GM23338 (cell line): ENCODE data around the gene SEMA4D. TPM values are rescaled to one million over a fixed set of nuclear protein-coding genes. Genes with fewer than 3 reads are reported as not detected.

Source experiments
- ATAC-seq: fragments of 200-7000 bp; cut with Tn5 transposase; 3 replicates; pipeline ENCODE4 v1.9.1; 2020
- DNase-seq: peaks from one replicate; pipeline ENCODE4 v3.0.0-alpha.2; 2015; ENCODE audit warnings: low spot score
- H2AFZ ChIP-seq: fragments of 200-600 bp; sonication (generic); 2 replicates; pipeline ENCODE4 v1.8.0; 2016; ENCODE audit warnings: antibody characterized with exemption, mild to moderate bottlenecking, moderate library complexity
- H3F3A ChIP-seq: fragments of 200-600 bp; sonication (generic); replicated peaks from 2 replicates; pipeline ENCODE4 v1.8.0; 2017; ENCODE audit warnings: antibody characterized with exemption, mixed run types, low read depth
- H3K27ac ChIP-seq: fragments of 200-600 bp; sonication (generic); 2 replicates; pipeline ENCODE4 v1.6.1; 2016; ENCODE audit warnings: low read depth
- H3K27me3 ChIP-seq: fragments of 200-600 bp; sonication (generic); 2 replicates; pipeline ENCODE4 v1.8.0; 2016; ENCODE audit warnings: mild to moderate bottlenecking, mixed run types, moderate library complexity; ENCODE audit not compliant: insufficient read depth
- H3K36me3 ChIP-seq: fragments of 200-600 bp; sonication (generic); 2 replicates; pipeline ENCODE4 v1.8.0; 2016; ENCODE audit warnings: mild to moderate bottlenecking; ENCODE audit not compliant: insufficient read depth
- H3K4me1 ChIP-seq: fragments of 200-600 bp; sonication (generic); 2 replicates; pipeline ENCODE4 v1.8.0; 2016; ENCODE audit warnings: mild to moderate bottlenecking, moderate library complexity; ENCODE audit not compliant: insufficient read depth
- H3K4me2 ChIP-seq: fragments of 200-600 bp; sonication (generic); 2 replicates; pipeline ENCODE4 v1.7.1; 2017; ENCODE audit warnings: mixed run types
- H3K4me3 ChIP-seq: fragments of 200-600 bp; sonication (generic); 2 replicates; pipeline ENCODE4 v1.6.1; 2016; ENCODE audit warnings: mixed run types
- H3K79me2 ChIP-seq: fragments of 200-600 bp; sonication (generic); replicated peaks from 2 replicates; pipeline ENCODE4 v1.8.0; 2017; ENCODE audit warnings: mild to moderate bottlenecking; ENCODE audit not compliant: insufficient read depth
- H3K9me2 ChIP-seq: fragments of 200-600 bp; sonication (generic); 2 replicates; pipeline ENCODE4 v1.8.0; 2017; ENCODE audit not compliant: insufficient read depth
- H4K20me1 ChIP-seq: fragments of 200-600 bp; sonication (generic); replicated peaks from 2 replicates; pipeline ENCODE4 v1.8.0; 2017; ENCODE audit warnings: mild to moderate bottlenecking; ENCODE audit not compliant: insufficient read depth
- H3K27ac Mint-ChIP-seq: 2 replicates; pipeline ENCODE4 v1.8.0; 2020; ENCODE audit warnings: inconsistent platforms, mild to moderate bottlenecking, moderate library complexity, mixed read lengths
- H3K27me3 Mint-ChIP-seq: 3 replicates; pipeline ENCODE4 v1.8.0; 2022; ENCODE audit warnings: low read depth, mild to moderate bottlenecking, moderate library complexity, mixed read lengths, inconsistent platforms; ENCODE audit not compliant: insufficient read depth, poor library complexity
- H3K36me3 Mint-ChIP-seq: 3 replicates; pipeline ENCODE4 v1.8.0; 2021; ENCODE audit warnings: low read depth, mild to moderate bottlenecking, inconsistent platforms, moderate library complexity, mixed read lengths
- H3K4me1 Mint-ChIP-seq: 3 replicates; pipeline ENCODE4 v1.8.0; 2020; ENCODE audit warnings: mild to moderate bottlenecking, inconsistent platforms, mixed read lengths
- H3K4me3 Mint-ChIP-seq: 3 replicates; pipeline ENCODE4 v1.8.0; 2021; ENCODE audit warnings: moderate library complexity, mild to moderate bottlenecking, inconsistent platforms, mixed read lengths
- H3K9me3 Mint-ChIP-seq: 3 replicates; pipeline ENCODE4 v1.8.0; 2020; ENCODE audit warnings: moderate library complexity, mild to moderate bottlenecking, inconsistent platforms, mixed read lengths
- NANOG ChIP-seq: IDR thresholded peaks from 2 replicates; pipeline ENCODE4 v1.6.1; 2016; ENCODE audit warnings: antibody characterized with exemption, borderline replicate concordance
- POLR2AphosphoS5 ChIP-seq: IDR thresholded peaks from 2 replicates; pipeline ENCODE4 v1.6.1; 2016; ENCODE audit warnings: antibody characterized with exemption, low read depth
- STAT1 ChIP-seq: IDR thresholded peaks from one replicate; pipeline ENCODE4 v1.6.1; 2016; ENCODE audit warnings: antibody characterized with exemption; ENCODE audit not compliant: unreplicated experiment
- polyA plus RNA-seq: library from polyadenylated mRNA; unstranded; fragments of >200 nt; fragmentation: Nextera tagmentation; extraction: Ambion mirVana; gene quantifications from 2 replicates; pipeline ENCODE4 v1.2.1, GENCODE V29; 2016
- total RNA-seq: library from RNA; depleted of rRNA; stranded (reverse); fragments of >200 nt; shearing (Covaris generic); gene quantifications from 2 replicates; pipeline ENCODE4 v1.2.3, GENCODE V29; 2014
- TF ChIP-seq, protein P1 (sequence below): IDR thresholded peaks from one replicate; pipeline ENCODE4 v1.6.1; 2018; ENCODE audit warnings: antibody characterized with exemption; ENCODE audit not compliant: unreplicated experiment
- TF ChIP-seq, protein P2 (sequence below), 2 experiments: fragments of 200-600 bp in 1 of 2; sonication (generic) in 1 of 2; conservative IDR thresholded peaks; 2 replicates each; pipeline versions ENCODE4 v1.5.1 to v1.6.1; 2016 to 2017; ENCODE audit warnings: antibody characterized with exemption in 2 of 2, low read depth in 2 of 2, mild to moderate bottlenecking in 2 of 2, moderate library complexity in 1 of 2
- TF ChIP-seq, protein P3 (sequence below): fragments of 250-450 bp; sonication (Bioruptor Pico); IDR thresholded peaks from 2 replicates; pipeline ENCODE4 v1.5.0; 2020; ENCODE audit warnings: mild to moderate bottlenecking, moderate library complexity

Gene SEMA4D
- total and polyA plus RNA-seq, 2 experiments from 2014 or later = 19.3 to 63.0 TPM

DNA sequence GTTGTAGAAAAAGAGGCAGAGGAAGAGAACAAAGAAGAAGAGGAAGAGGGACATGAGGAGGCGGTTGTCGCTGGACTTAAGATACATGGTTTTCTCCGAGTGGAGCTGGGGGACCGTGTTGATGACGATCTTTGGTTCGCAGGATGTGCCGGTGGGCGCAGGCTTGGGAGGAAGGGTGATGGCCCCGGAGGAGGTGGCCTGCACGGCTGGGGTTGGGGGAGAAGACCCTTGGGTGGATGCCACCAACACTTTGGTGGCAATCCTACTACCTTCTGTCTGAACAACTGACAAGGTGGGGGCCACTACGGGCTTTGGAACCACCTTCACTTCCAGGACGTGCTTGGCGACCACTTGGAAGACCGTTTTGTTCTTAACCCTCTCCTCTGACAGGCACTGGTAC, 118.9 kb downstream of the SEMA4D start:
- H3K4me1 Mint-ChIP-seq = no peaks in the 10 kb centered on the region; the same call in 2 of the 3 replicates
- Histone ChIP-seq H3K9me2 (no peaks in the 10 kb centered on the region), H3K79me2 (no peaks in the 10 kb centered on the region), H3K36me3 (peaks cover 9% of the 10 kb centered on the region; the same call in 1 of the 2 replicates), H4K20me1 (no peaks in the 10 kb centered on the region), H3K4me2 (no peak overlapping the region), H3K27me3 (no peaks in the 10 kb centered on the region), H2AFZ (no peak overlapping the region), H3K4me1 (peaks cover 3% of the 10 kb centered on the region; the same call in 1 of the 2 replicates), H3K4me3 (no peak overlapping the region), H3F3A (no peaks in the 10 kb centered on the region), H3K27ac (no peak overlapping the region)
- peaks cover 10% of the 10 kb centered on the region for H3K27me3 Mint-ChIP-seq
- ATAC-seq (no peak), DNase-seq (no peak)
- H3K27ac Mint-ChIP-seq = peak overlapping the region; percentile 41; the same call in 1 of the 2 replicates
- H3K36me3 Mint-ChIP-seq = peaks cover 55% of the 10 kb centered on the region
- H3K4me3 Mint-ChIP-seq = no peak overlapping the region
- TF ChIP-seq, protein P1, sequence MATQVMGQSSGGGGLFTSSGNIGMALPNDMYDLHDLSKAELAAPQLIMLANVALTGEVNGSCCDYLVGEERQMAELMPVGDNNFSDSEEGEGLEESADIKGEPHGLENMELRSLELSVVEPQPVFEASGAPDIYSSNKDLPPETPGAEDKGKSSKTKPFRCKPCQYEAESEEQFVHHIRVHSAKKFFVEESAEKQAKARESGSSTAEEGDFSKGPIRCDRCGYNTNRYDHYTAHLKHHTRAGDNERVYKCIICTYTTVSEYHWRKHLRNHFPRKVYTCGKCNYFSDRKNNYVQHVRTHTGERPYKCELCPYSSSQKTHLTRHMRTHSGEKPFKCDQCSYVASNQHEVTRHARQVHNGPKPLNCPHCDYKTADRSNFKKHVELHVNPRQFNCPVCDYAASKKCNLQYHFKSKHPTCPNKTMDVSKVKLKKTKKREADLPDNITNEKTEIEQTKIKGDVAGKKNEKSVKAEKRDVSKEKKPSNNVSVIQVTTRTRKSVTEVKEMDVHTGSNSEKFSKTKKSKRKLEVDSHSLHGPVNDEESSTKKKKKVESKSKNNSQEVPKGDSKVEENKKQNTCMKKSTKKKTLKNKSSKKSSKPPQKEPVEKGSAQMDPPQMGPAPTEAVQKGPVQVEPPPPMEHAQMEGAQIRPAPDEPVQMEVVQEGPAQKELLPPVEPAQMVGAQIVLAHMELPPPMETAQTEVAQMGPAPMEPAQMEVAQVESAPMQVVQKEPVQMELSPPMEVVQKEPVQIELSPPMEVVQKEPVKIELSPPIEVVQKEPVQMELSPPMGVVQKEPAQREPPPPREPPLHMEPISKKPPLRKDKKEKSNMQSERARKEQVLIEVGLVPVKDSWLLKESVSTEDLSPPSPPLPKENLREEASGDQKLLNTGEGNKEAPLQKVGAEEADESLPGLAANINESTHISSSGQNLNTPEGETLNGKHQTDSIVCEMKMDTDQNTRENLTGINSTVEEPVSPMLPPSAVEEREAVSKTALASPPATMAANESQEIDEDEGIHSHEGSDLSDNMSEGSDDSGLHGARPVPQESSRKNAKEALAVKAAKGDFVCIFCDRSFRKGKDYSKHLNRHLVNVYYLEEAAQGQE = no peak
- TF ChIP-seq STAT1 (no peak), NANOG (no peak), POLR2AphosphoS5 (no peak)
- TF ChIP-seq, protein P2, sequence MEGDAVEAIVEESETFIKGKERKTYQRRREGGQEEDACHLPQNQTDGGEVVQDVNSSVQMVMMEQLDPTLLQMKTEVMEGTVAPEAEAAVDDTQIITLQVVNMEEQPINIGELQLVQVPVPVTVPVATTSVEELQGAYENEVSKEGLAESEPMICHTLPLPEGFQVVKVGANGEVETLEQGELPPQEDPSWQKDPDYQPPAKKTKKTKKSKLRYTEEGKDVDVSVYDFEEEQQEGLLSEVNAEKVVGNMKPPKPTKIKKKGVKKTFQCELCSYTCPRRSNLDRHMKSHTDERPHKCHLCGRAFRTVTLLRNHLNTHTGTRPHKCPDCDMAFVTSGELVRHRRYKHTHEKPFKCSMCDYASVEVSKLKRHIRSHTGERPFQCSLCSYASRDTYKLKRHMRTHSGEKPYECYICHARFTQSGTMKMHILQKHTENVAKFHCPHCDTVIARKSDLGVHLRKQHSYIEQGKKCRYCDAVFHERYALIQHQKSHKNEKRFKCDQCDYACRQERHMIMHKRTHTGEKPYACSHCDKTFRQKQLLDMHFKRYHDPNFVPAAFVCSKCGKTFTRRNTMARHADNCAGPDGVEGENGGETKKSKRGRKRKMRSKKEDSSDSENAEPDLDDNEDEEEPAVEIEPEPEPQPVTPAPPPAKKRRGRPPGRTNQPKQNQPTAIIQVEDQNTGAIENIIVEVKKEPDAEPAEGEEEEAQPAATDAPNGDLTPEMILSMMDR (conservative IDR thresholded peaks at IDR 0.05; ENCODE audit: low read depth in 2 of 2) = no peak
- TF ChIP-seq, protein P3, sequence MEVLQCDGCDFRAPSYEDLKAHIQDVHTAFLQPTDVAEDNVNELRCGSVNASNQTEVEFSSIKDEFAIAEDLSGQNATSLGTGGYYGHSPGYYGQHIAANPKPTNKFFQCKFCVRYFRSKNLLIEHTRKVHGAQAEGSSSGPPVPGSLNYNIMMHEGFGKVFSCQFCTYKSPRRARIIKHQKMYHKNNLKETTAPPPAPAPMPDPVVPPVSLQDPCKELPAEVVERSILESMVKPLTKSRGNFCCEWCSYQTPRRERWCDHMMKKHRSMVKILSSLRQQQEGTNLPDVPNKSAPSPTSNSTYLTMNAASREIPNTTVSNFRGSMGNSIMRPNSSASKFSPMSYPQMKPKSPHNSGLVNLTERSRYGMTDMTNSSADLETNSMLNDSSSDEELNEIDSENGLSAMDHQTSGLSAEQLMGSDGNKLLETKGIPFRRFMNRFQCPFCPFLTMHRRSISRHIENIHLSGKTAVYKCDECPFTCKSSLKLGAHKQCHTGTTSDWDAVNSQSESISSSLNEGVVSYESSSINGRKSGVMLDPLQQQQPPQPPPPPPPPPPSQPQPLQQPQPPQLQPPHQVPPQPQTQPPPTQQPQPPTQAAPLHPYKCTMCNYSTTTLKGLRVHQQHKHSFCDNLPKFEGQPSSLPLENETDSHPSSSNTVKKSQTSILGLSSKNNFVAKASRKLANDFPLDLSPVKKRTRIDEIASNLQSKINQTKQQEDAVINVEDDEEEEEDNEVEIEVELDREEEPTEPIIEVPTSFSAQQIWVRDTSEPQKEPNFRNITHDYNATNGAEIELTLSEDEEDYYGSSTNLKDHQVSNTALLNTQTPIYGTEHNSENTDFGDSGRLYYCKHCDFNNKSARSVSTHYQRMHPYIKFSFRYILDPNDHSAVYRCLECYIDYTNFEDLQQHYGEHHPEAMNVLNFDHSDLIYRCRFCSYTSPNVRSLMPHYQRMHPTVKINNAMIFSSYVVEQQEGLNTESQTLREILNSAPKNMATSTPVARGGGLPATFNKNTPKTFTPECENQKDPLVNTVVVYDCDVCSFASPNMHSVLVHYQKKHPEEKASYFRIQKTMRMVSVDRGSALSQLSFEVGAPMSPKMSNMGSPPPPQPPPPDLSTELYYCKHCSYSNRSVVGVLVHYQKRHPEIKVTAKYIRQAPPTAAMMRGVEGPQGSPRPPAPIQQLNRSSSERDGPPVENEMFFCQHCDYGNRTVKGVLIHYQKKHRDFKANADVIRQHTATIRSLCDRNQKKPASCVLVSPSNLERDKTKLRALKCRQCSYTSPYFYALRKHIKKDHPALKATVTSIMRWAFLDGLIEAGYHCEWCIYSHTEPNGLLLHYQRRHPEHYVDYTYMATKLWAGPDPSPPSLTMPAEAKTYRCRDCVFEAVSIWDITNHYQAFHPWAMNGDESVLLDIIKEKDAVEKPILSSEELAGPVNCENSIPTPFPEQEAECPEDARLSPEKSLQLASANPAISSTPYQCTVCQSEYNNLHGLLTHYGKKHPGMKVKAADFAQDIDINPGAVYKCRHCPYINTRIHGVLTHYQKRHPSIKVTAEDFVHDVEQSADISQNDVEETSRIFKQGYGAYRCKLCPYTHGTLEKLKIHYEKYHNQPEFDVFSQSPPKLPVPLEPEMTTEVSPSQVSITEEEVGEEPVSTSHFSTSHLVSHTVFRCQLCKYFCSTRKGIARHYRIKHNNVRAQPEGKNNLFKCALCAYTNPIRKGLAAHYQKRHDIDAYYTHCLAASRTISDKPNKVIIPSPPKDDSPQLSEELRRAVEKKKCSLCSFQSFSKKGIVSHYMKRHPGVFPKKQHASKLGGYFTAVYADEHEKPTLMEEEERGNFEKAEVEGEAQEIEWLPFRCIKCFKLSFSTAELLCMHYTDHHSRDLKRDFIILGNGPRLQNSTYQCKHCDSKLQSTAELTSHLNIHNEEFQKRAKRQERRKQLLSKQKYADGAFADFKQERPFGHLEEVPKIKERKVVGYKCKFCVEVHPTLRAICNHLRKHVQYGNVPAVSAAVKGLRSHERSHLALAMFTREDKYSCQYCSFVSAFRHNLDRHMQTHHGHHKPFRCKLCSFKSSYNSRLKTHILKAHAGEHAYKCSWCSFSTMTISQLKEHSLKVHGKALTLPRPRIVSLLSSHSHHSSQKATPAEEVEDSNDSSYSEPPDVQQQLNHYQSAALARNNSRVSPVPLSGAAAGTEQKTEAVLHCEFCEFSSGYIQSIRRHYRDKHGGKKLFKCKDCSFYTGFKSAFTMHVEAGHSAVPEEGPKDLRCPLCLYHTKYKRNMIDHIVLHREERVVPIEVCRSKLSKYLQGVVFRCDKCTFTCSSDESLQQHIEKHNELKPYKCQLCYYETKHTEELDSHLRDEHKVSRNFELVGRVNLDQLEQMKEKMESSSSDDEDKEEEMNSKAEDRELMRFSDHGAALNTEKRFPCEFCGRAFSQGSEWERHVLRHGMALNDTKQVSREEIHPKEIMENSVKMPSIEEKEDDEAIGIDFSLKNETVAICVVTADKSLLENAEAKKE = no peak
- H3K9me3 Mint-ChIP-seq = no peaks in the 10 kb centered on the region; the same call in 2 of the 3 replicates
